Measurements from ENCODE around the gene PDRG1.

The PDRG1 gene

DNA sequence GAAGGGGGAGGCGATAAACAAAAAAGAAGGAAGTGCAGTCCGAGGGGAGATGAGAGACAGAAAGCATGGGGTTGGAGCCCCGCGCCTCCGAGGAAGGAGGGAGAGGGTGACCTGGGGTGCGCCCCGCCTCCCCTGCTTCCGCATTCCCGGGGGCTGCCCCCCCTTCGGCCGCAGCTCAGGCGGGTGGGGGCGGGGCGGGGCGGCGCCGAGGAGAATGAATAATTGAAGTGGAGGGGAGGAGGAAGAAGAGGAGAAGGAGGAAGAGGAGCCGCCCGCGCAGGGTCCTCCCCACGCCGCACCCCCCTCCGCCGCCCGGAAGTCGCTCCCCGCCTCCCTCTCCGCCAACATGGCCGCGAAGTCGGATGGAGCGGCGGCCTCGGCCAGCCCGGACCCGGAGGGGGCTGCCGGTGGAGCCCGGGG is 16.0 kb upstream of the PDRG1 start, which contains the start of gene XKR7:
Gene XKR7, plus strand, starts transcription at position 322 of the 420 bp plus-strand sequence. Its CDS starts 25 bp downstream, at position 347.
- TF ChIP-seq, protein P1, sequence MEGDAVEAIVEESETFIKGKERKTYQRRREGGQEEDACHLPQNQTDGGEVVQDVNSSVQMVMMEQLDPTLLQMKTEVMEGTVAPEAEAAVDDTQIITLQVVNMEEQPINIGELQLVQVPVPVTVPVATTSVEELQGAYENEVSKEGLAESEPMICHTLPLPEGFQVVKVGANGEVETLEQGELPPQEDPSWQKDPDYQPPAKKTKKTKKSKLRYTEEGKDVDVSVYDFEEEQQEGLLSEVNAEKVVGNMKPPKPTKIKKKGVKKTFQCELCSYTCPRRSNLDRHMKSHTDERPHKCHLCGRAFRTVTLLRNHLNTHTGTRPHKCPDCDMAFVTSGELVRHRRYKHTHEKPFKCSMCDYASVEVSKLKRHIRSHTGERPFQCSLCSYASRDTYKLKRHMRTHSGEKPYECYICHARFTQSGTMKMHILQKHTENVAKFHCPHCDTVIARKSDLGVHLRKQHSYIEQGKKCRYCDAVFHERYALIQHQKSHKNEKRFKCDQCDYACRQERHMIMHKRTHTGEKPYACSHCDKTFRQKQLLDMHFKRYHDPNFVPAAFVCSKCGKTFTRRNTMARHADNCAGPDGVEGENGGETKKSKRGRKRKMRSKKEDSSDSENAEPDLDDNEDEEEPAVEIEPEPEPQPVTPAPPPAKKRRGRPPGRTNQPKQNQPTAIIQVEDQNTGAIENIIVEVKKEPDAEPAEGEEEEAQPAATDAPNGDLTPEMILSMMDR (conservative IDR thresholded peaks at IDR 0.05; ENCODE audit: low read depth, low read length) = no peak
- DNase-seq (ENCODE audit: low read depth) = no peak
- peak within 1 kb of the TSS; percentile 33 for H3K4me3 ChIP-seq (ENCODE audit: low read length)

DNA sequence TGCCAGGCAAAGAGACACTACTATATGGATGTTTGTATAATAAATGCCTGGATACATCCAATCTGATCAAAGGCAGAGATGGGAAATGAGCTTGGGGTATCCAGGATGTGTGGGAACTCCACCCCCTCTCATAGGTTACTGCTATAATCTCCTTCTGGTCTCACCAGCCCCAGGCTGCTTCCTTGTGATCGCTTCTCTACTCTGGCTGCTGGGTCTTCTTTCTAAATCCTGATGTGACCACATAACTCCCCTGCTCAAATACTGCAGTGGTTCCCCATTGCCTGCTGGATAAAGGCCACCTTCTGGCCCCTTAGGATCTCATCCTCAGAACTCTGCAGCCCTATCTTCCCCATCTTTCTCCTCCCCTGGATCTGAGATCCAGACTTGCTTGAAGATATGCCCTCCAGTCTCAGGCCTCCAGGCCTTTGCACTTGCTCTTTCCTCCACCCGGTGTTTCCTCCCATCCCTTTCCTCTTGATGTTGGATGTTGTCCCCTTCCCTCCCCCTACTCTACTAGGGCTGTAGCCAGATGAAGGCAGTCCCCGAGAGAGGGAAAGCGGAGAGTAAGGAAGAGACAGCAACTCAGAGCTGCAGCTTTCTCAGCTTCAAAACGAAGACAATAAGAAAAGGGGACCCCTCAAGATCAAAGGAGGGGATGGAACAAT is 15.3 kb upstream of the PDRG1 start:
- H3K4me3 ChIP-seq (ENCODE audit: low read length) = no peak overlapping the region
- TF ChIP-seq, protein P1 (conservative IDR thresholded peaks at IDR 0.05; ENCODE audit: low read depth, low read length) = no peak
- no peak for DNase-seq (ENCODE audit: low read depth)

DNA sequence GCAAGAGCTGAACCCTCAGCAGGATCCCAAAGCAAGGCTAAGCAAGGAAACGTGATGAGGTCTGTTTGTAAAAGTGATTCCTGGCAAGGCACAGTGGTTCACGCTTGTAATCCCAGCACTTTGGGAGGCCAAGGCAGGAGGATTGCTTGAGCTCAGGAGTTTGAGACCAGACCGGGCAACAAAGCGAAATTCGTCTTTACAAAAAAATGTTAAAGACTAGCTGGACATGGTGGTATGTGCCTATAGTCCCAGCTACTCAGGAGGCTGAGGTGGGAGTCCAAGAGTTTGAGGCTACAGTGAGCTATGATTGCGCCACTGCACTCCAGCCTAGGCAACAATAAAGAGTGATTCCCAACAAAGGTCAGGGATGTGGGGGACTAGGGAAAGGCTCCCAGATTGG is 12.0 kb upstream of the PDRG1 start:
- no peak for DNase-seq (ENCODE audit: low read depth)
- TF ChIP-seq, protein P1 (conservative IDR thresholded peaks at IDR 0.05; ENCODE audit: low read depth, low read length) = no peak
- H3K4me3 ChIP-seq (ENCODE audit: low read length) = no peak overlapping the region

DNA sequence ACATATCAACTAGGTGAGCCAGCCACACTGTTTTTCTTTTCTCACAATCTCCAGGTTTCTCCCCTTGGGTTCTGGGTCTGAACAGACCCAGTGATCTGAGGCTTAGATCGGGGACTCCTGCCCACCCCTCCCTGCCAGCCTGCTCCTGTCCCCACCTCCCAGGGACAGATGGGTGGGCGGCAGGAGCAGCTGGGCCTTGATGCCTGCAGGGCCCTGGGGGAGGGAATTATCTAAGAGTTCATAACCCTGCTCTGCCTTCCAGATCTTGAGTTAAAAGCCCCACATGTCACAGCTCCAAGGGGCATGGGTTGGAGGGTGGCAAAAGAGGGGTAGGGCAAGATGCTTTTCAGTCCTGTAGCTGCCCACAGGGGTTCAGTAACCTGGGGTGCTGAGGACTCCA is 10.9 kb upstream of the PDRG1 start:
- no peak overlapping the region for H3K4me3 ChIP-seq (ENCODE audit: low read length)
- TF ChIP-seq, protein P1 (conservative IDR thresholded peaks at IDR 0.05; ENCODE audit: low read depth, low read length) = no peak
- no peak for DNase-seq (ENCODE audit: low read depth)

DNA sequence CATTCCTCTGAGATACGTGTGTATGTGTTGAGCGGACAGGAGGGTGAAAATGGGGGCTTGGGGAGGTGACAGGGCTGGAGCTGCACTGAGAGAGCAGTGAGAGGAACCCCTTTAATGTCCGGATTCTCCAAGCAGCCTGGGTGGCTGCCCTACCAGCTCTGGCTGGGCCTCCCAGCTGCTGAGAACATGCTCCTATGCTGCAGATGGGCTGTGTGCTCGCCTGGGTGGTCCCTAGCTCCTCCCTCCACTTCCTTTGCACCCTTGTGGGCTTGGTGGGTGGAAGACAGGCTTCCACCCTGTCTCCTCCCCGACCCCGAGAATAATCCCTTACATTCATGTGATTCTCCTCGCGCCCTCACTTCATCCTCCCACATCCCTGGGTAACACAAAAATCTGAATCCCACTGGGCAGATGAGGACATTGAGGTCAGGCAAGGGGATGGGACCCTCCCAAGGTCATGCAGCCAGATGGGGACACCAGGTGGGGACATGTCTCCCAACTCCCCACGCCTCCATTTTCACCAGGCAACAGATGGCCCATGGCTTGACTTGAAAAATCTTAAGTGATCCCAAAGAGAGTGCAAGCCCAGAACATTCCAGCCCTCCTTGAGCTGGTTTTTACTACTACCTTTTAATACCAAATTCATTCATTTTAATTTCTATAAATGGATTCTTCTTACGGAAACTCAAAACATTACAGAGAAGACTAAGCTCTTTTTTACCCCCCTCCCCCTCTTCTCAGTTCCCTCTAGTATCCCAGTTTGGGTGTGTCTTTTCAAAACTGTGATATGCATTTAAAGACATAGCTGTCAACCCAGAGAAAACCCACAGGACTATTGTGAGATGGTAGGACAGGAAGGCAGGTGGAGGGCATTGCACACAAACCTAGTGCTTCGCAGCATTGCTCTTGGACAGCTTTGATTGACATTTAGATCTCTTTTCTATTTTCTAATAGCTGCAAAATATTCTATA is 5.0 kb upstream of the PDRG1 start:
- TF ChIP-seq, protein P1 (conservative IDR thresholded peaks at IDR 0.05; ENCODE audit: low read depth, low read length) = no peak

DNA sequence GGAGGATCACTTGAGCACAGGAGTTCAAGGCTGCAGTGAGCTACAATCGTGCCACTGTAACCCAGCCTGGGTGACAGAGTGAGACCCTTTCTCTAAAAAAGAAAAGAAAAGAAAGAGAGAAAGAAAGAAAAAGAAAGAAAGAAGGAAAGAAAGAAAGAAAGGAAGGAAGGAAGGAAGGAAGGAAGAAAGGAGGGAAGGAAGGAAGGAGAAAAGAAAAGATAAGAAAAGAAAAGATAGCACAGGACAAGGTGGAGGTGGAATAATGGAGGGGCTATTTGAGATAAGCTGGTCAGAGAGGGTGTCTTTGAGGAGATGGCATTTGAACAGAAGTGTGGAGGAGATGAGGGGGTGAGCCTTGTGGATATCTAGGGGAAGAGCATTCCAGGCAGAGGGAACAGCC is 2.7 kb upstream of the PDRG1 start:
- H3K4me3 ChIP-seq (ENCODE audit: low read length) = no peak overlapping the region
- TF ChIP-seq, protein P1 (conservative IDR thresholded peaks at IDR 0.05; ENCODE audit: low read depth, low read length) = no peak
- no peak for DNase-seq (ENCODE audit: low read depth)

More for the DNA sequence above, 5.0 kb upstream of the PDRG1 start:
- no peak for DNase-seq (ENCODE audit: low read depth)
- H3K4me3 ChIP-seq (ENCODE audit: low read length) = no peak overlapping the region

All from retinal pigment epithelial cell (primary cell).